Heart right ventricle (tissue), 16 donors: ENCODE data around the gene CCDC85C. TPM values are rescaled to one million over a fixed set of nuclear protein-coding genes. Genes with fewer than 3 reads are reported as not detected.

Experiments used
- ATAC-seq, 8 donors: fragments of 200-7000 bp; cut with Tn5 transposase; one replicate each; pipeline ENCODE4 v1.9.1; 2020; ENCODE audit warnings: mild to moderate bottlenecking in 8 of 8, moderate library complexity in 8 of 8, moderate number of reproducible peaks in 1 of 8
- DNase-seq, 2 donors: peaks; one replicate each; pipeline ENCODE4 v3.0.0-alpha.2; 2020
- H3K27ac ChIP-seq, 10 donors: fragments of 200-600 bp; sonication (generic) in 2 of 10; one replicate each; pipeline versions ENCODE4 v1.5.0 to v1.8.0; 2020 to 2022; ENCODE audit warnings: mild to moderate bottlenecking in 3 of 10
- H3K27me3 ChIP-seq, 7 donors: fragments of 200-600 bp; one replicate each; pipeline ENCODE4 v1.8.0; 2021 to 2022; ENCODE audit warnings: mild to moderate bottlenecking in 2 of 7
- H3K36me3 ChIP-seq, 9 donors: fragments of 200-600 bp; sonication (generic) in 1 of 9; one replicate each; pipeline versions ENCODE4 v1.5.0 to v1.8.0; 2020 to 2022; ENCODE audit warnings: mild to moderate bottlenecking in 2 of 9
- H3K4me1 ChIP-seq, 9 donors: fragments of 200-600 bp; sonication (generic) in 1 of 9; one replicate each; pipeline versions ENCODE4 v1.5.0 to v1.8.0; 2020 to 2022; ENCODE audit warnings: mild to moderate bottlenecking in 4 of 9
- H3K4me3 ChIP-seq, 10 donors: fragments of 200-600 bp; sonication (generic) in 2 of 10; one replicate each; pipeline versions ENCODE4 v1.5.0 to v1.8.0; 2020 to 2022; ENCODE audit warnings: mild to moderate bottlenecking in 7 of 10, moderate library complexity in 2 of 10
- H3K9me3 ChIP-seq, 11 donors: fragments of 200-600 bp in 10 of 11; sonication (generic) in 2 of 11; one replicate each; pipeline versions ENCODE4 v1.5.0 to v1.8.0; 2013 to 2022; ENCODE audit warnings: mild to moderate bottlenecking in 2 of 11, control low read depth in 1 of 11, moderate library complexity in 1 of 11
- WGBS, 2 donors: extraction: QIAGEN DNeasy Blood & Tissue Kit; methylation state at CpG; one replicate each; pipeline ENCODE4 v1.1.7; 2013; ENCODE audit warnings: inconsistent platforms in 1 of 2; 5-methylcytosine and 5-hydroxymethylcytosine counted together
- intact Hi-C, 10 donors: fragments of 100-400 bp; cut with DNase I; formaldehyde crosslinking; loops; one replicate each; pipeline versions ENCODE4 v1.11.1 to v1.14.2; 2022
- polyA plus RNA-seq, 2 donors: library from polyadenylated mRNA; stranded (reverse); fragments of 200-250 nt; gene quantifications; one replicate each; pipeline ENCODE4 v1.2.3, GENCODE V29; 2013
- total RNA-seq, 10 donors: library from RNA; stranded (reverse); fragmentation: NEBNext Ultra II Directional in 3 of 10; extraction: Animal tissue kit (Norgen Biotek cat#: 25700) in 3 of 10; gene quantifications; one replicate each; pipeline versions ENCODE4 v1.2.1 to v1.2.4, GENCODE V29; 2021 to 2023
- TF ChIP-seq, protein P1 (sequence below), 9 donors: fragments of 200-600 bp; sonication (generic) in 2 of 9; IDR thresholded peaks; one replicate each; pipeline versions ENCODE4 v1.5.0 to v1.8.0; 2021 to 2022; ENCODE audit warnings: antibody characterized with exemption in 9 of 9, mild to moderate bottlenecking in 5 of 9, moderate library complexity in 1 of 9
- donor health status: Arrhythmogenic right ventricular cardiomyopathy.
- donor health status: ischemic (EF 13 %, LVEDD 7.1; RV severe dilation, severe dysfunction).
- donor health status: healthy with polysubstance abuse.
- donor health status: DM: no; HTN: yes; CAD: no.
- donor health status: DM: no; HTN: no; CAD: no.
- donor health status: ischemic (EF 25% LVEDD 6.9; RV normal size, moderate dysfunction).
- donor health status: ischemic (EF 25% LVEDD 5.7; RV mildly dilated, moderate dysfunction).
- donor health status: healthy.
- donor health status: DM: yes; HTN: yes; CAD: no.
- donor health status: Ischemic cardiomyopathy.
- donor health status: ischemic (EF 35%, LVEDD 5.7; RV mildly dilated, moderate dysfunction).
- donor health status: nonischemic (EF 11% LVEDD 7.7; RV severe dilation, severe dysfunction).
- donor health status: DM: yes; HTN: yes; CAD: no.
- donor health status: PGD.
- donor health status: ischemic (EF 29% LVEDD 5.4; RV normal size, mild dysfunction).
- donor health status: nonischemic (EF 23%, LVEDD 6.1; RV moderate dilation, normal function).

Gene CCDC85C
- total and polyA plus RNA-seq, 12 donors, result 9.0 to 50.2 (median 31.5) TPM

- Histone ChIP-seq H3K4me1 (peaks cover 34 to 87% (median 71%) of the 10 kb centered on the region in 9 donors), H3K27ac (peak overlapping the region in 9 of 10 donors; percentile 59 to 79 (median 73)), H3K9me3 (no peaks in the 10 kb centered on the region), H3K36me3 (no peaks in the 10 kb centered on the region), H3K4me3 (peak overlapping the region in 9 of 10 donors; percentile 41 to 88 (median 61)), H3K27me3 (peaks cover 0 to 39% (median 0%) of the 10 kb centered on the region in 7 donors)
- intact Hi-C loops, result loop anchor here in 6 of 10 donors (5.0 kb wide), 3 partner anchors 34 to 64 kb away; no protein-coding TSS in a partner anchor
- WGBS, 2 donors, result 46 to 48% methylated on average over 8 of the region's 8 CpGs
- TF ChIP-seq, protein P1, sequence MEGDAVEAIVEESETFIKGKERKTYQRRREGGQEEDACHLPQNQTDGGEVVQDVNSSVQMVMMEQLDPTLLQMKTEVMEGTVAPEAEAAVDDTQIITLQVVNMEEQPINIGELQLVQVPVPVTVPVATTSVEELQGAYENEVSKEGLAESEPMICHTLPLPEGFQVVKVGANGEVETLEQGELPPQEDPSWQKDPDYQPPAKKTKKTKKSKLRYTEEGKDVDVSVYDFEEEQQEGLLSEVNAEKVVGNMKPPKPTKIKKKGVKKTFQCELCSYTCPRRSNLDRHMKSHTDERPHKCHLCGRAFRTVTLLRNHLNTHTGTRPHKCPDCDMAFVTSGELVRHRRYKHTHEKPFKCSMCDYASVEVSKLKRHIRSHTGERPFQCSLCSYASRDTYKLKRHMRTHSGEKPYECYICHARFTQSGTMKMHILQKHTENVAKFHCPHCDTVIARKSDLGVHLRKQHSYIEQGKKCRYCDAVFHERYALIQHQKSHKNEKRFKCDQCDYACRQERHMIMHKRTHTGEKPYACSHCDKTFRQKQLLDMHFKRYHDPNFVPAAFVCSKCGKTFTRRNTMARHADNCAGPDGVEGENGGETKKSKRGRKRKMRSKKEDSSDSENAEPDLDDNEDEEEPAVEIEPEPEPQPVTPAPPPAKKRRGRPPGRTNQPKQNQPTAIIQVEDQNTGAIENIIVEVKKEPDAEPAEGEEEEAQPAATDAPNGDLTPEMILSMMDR (IDR thresholded peaks at IDR 0.05), result no peak
- ATAC-seq (no peak), DNase-seq (no peak)
Observed at GRCh38 chr14:99601361-99601831, 2.6 kb downstream of the CCDC85C start.

DNA sequence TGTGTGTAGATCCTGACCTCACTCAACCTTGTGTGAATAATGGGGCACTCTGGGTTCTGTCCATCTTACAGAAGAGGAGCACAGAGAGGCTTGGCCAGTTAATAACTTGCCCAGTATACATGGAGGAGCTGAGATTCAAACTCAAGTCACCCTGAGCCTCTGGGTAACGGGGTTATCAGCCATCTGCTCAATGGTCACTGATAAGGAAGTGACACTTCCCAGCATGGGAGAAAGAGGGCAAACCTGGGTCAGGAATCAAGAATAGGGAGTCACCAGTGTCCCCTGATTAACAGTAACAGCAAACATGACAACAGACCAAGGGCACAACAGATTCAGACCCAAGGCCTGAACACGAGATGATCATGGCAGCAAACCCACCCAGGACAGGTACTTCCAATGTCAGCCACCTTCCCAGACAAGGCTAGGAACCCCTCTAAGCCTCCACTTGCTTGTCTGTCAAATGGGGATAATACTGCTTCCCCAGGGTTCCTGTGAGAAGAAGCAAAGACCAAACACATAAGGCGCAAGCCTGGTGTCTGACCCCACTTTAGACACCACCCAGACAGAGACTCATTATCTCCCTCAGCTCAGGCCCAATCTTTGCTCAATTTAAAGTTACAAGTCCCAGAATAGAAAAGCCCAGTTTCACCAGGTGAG, 3.6 kb downstream of the CCDC85C start:
- ATAC-seq (no peak), DNase-seq (no peak)
- Histone ChIP-seq H3K4me3 (no peak overlapping the region), H3K27me3 (peaks cover 0 to 30% (median 0%) of the 10 kb centered on the region in 7 donors), H3K27ac (peak overlapping the region in 8 of 10 donors; percentile 33 to 79 (median 66)), H3K36me3 (no peaks in the 10 kb centered on the region), H3K9me3 (no peaks in the 10 kb centered on the region), H3K4me1 (peaks cover 38 to 89% (median 74%) of the 10 kb centered on the region in 9 donors)
- TF ChIP-seq, protein P1 (IDR thresholded peaks at IDR 0.05), result no peak
- intact Hi-C loops, result loop anchor here in 6 of 10 donors (5.0 kb wide), 3 partner anchors 33 to 63 kb away; no protein-coding TSS in a partner anchor
- 68 to 70% methylated on average over 3 of the region's 3 CpGs for WGBS, 2 donors

DNA sequence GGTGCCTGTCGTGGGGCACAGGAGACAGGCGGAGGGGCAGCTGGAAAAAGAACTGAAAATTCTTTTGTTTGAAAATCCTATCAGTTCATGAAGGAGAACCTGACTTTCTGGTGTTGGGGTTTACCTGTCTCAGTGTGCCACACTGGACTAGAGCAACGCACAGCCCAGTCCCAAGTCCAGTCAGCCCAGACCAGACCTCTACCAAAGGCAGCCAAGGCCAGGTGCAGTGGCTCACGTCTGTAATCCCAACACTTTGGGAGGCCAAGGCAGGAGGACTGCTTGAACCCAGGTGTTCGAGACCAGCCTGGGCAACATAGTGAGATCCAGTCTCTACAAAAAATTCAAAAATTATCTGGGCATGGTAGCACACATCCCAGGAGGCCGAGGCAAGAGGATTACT, 4.6 kb downstream of the CCDC85C start:
- H3K36me3 ChIP-seq, result no peaks in the 10 kb centered on the region
- peak overlapping the region in 8 of 10 donors; percentile 1 to 79 (median 66) for H3K27ac ChIP-seq
- DNase-seq (no peak), ATAC-seq (no peak)
- intact Hi-C loops, result loop anchor here in 1 of 10 donors (5.0 kb wide), 1 partner anchor 37 kb away; no protein-coding TSS in a partner anchor
- TF ChIP-seq, protein P1 (IDR thresholded peaks at IDR 0.05), result no peak
- H3K4me3 ChIP-seq, result no peak overlapping the region
- H3K27me3 ChIP-seq, result peaks cover 0 to 22% (median 0%) of the 10 kb centered on the region in 7 donors
- WGBS, 2 donors, result 74 to 75% methylated on average over 6 of the region's 6 CpGs
- H3K4me1 ChIP-seq, result peaks cover 38 to 91% (median 79%) of the 10 kb centered on the region in 9 donors
- no peaks in the 10 kb centered on the region for H3K9me3 ChIP-seq

DNA sequence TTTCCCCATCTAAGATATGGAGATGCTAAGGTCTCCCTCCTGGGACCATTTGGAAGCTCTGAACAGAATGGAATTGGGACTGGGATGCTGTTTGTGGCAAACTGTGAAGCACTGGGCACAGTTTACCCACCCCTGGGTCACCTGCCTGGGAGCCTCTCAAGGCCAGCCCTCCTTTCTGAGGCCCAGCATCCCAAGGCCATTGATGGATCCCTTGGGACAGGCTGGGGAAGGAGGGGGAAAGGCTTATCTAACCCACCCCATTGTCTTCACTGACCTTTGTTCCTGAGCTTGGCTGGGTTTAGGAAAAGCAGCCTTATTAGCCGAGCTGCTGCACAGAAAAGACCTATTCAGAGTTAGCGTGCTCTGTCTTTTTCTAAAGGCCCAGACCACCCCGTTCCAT, 5.2 kb downstream of the CCDC85C start:
- no peaks in the 10 kb centered on the region for H3K9me3 ChIP-seq
- ATAC-seq (peak in 5 of 8 donors; percentile 20 to 54 (median 34)), DNase-seq (no peak)
- TF ChIP-seq, protein P1 (IDR thresholded peaks at IDR 0.05), result no peak
- intact Hi-C loops, result loop anchor here in 1 of 10 donors (5.0 kb wide), 1 partner anchor 36 kb away; no protein-coding TSS in a partner anchor
- H3K27ac ChIP-seq, result peak overlapping the region in 9 of 10 donors; percentile 1 to 79 (median 61)
- H3K4me3 ChIP-seq, result no peak overlapping the region
- H3K4me1 ChIP-seq, result peaks cover 38 to 97% (median 82%) of the 10 kb centered on the region in 9 donors
- no peaks in the 10 kb centered on the region for H3K36me3 ChIP-seq
- peaks cover 0 to 20% (median 0%) of the 10 kb centered on the region in 7 donors for H3K27me3 ChIP-seq
- WGBS, 2 donors, result 63 to 70% methylated on average over 3 of the region's 3 CpGs
